GM12874 (cell line): Measurements from ENCODE around the gene AP3D1.

Experiments used
- CTCF ChIP-seq: IDR thresholded peaks from 2 replicates; pipeline ENCODE4 v1.5.1; 2011; ENCODE audit warnings: low read depth, mild to moderate bottlenecking, control low read depth, low read length, moderate library complexity; ENCODE audit not compliant: insufficient read depth

AP3D1 gene

GRCh38 chr19:2151339-2152229 lies at the start of gene AP3D1:
Gene AP3D1, minus strand, starts transcription at chr19:2151566. Its CDS starts 232 bp downstream, at chr19:2151334.
- no peak for TF ChIP-seq CTCF

- TF ChIP-seq CTCF, result no peak
Observed at GRCh38 chr19:2199861-2200623, 48.7 kb upstream of the AP3D1 start.

- TF ChIP-seq CTCF, result peak; percentile 44
Observed at GRCh38 chr19:2199215-2199614, 47.8 kb upstream of the AP3D1 start.

GRCh38 chr19:2198317-2198716 lies 47.0 kb upstream of the AP3D1 start:
- TF ChIP-seq CTCF, result no peak

GRCh38 chr19:2197270-2197669 lies 45.9 kb upstream of the AP3D1 start:
- TF ChIP-seq CTCF, result no peak

- no peak for TF ChIP-seq CTCF
Observed at GRCh38 chr19:2195914-2196313, 44.5 kb upstream of the AP3D1 start.

GRCh38 chr19:2195361-2195760 lies 44.0 kb upstream of the AP3D1 start:
- no peak for TF ChIP-seq CTCF
